WERI-Rb-1 (cell line): ENCODE data around the gene SSU72.

Experiments
- DNase-seq: peaks from one replicate; pipeline ENCODE4 v3.0.0-alpha.2; 2020
- H3K27ac ChIP-seq: fragments of 250-450 bp; sonication (Bioruptor Pico); 2 replicates; pipeline ENCODE4 v1.5.1; 2020; ENCODE audit warnings: mild to moderate bottlenecking, moderate library complexity
- H3K27me3 ChIP-seq: fragments of 250-450 bp; sonication (Bioruptor Pico); 2 replicates; pipeline ENCODE4 v1.5.1; 2021; ENCODE audit warnings: mild to moderate bottlenecking, low read depth, moderate library complexity; ENCODE audit not compliant: insufficient read depth, severe bottlenecking
- H3K36me3 ChIP-seq: fragments of 250-450 bp; sonication (Bioruptor Pico); 2 replicates; pipeline ENCODE4 v1.5.1; 2020; ENCODE audit warnings: mild to moderate bottlenecking, moderate library complexity
- H3K4me3 ChIP-seq: 2 replicates; pipeline ENCODE4 v1.5.1; 2011; ENCODE audit warnings: low read depth, mild to moderate bottlenecking, control low read depth, low read length
- H3K9me3 ChIP-seq: fragments of 250-450 bp; sonication (Bioruptor Pico); 2 replicates; pipeline ENCODE4 v1.5.1; 2021; ENCODE audit warnings: mild to moderate bottlenecking, moderate library complexity; ENCODE audit not compliant: severe bottlenecking
- CTCF ChIP-seq: IDR thresholded peaks from 2 replicates; pipeline ENCODE4 v1.5.1; 2011; ENCODE audit warnings: low read depth, mild to moderate bottlenecking, control low read depth, inconsistent platforms, low read length

The SSU72 gene

GRCh38 chr1:1554926-1555915, 19.4 kb downstream of the SSU72 start:
- Histone ChIP-seq H3K27me3 (no peaks in the 10 kb centered on the region), H3K27ac (no peak overlapping the region), H3K36me3 (peaks cover 17% of the 10 kb centered on the region), H3K4me3 (no peak overlapping the region), H3K9me3 (no peaks in the 10 kb centered on the region)
- no peak for TF ChIP-seq CTCF
- DNase-seq: no peak

GRCh38 chr1:1554550-1554925, 20.1 kb downstream of the SSU72 start:
- peaks cover 17% of the 10 kb centered on the region for H3K36me3 ChIP-seq
- no peaks in the 10 kb centered on the region for H3K27me3 ChIP-seq
- no peak for DNase-seq
- no peaks in the 10 kb centered on the region for H3K9me3 ChIP-seq
- TF ChIP-seq CTCF: no peak
- no peak overlapping the region for H3K4me3 ChIP-seq
- no peak overlapping the region for H3K27ac ChIP-seq

- no peak for TF ChIP-seq CTCF
- H3K27ac ChIP-seq: no peak overlapping the region
- H3K27me3 ChIP-seq: no peaks in the 10 kb centered on the region
- DNase-seq: no peak
- no peak overlapping the region for H3K4me3 ChIP-seq
- peaks cover 17% of the 10 kb centered on the region for H3K36me3 ChIP-seq
- no peaks in the 10 kb centered on the region for H3K9me3 ChIP-seq
Measured at GRCh38 chr1:1553821-1554494, 20.7 kb downstream of the SSU72 start.

GRCh38 chr1:1552263-1552639, 22.4 kb downstream of the SSU72 start:
- Histone ChIP-seq H3K9me3 (no peaks in the 10 kb centered on the region), H3K27ac (no peak overlapping the region), H3K36me3 (peaks cover 14% of the 10 kb centered on the region; the same call in 1 of the 2 replicates), H3K27me3 (no peaks in the 10 kb centered on the region), H3K4me3 (no peak overlapping the region)
- no peak for TF ChIP-seq CTCF
- DNase-seq: no peak

- Histone ChIP-seq H3K36me3 (peaks cover 11% of the 10 kb centered on the region; the same call in 1 of the 2 replicates), H3K4me3 (no peak overlapping the region), H3K9me3 (no peaks in the 10 kb centered on the region), H3K27ac (no peak overlapping the region), H3K27me3 (no peaks in the 10 kb centered on the region)
- TF ChIP-seq CTCF: no peak
- no peak for DNase-seq
Measured at GRCh38 chr1:1551524-1552262, 23.0 kb downstream of the SSU72 start.
